A673 (cell line): ENCODE results near the gene TLX1.

Experiments
- EZH2 ChIP-seq: fragments of 200-600 bp; sonication (generic); IDR thresholded peaks from 2 replicates; pipeline ENCODE4 v1.6.1; 2017; ENCODE audit warnings: borderline replicate concordance, low read depth, mild to moderate bottlenecking, mixed read lengths, antibody characterized with exemption, low read length; ENCODE audit not compliant: poor library complexity, severe bottlenecking
- TF ChIP-seq, protein P1 (sequence below): fragments of 300-800, 200-600 bp; sonication (generic); conservative IDR thresholded peaks from 2 replicates; pipeline ENCODE4 v1.5.1; 2017; ENCODE audit warnings: low read depth, mild to moderate bottlenecking, antibody characterized with exemption, low read length, moderate library complexity, mixed read lengths

DNA sequence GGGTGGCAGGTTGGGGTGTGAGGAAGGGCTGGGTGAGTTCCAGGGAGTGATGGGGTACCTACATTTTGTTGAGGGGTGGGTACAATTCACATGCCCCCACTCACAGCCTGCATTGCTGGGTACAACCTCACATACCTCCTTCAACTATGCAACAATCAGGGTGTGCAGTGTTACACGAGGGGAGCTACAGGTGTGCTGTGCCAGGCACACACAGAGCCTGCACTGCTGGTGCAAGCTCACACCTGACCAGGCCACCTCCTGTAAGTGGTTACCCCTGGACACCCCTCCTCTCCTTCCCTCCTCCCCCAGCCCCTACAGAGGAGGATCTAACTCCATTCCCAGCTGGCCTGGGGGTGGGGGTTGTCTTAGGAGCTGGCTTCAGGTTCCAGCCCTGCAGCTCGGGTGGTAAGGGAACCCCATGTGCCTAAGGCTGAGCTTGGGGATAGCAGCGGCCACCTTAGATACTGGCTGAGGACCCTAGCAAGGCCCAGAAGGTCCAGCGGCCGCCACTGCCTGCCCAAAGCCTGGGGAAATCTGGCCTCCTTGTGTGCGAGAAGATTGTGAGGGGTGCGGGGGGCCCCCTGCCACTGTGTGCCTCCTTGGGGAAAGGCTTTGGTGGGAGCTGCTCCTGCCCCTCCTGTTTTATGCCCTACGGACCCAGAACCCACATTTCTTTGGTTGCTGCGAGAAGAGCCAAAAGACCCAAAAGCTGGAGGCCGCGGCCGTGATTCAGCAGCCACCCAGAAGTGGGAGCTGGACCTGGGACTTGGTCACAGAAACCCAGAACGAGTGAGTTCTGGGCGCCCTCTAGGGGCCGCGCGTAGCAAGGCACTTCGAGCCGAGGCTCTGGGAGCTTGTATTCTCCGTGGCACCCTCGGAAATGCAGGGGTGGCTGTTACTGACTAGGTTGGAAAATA lies 10.8 kb downstream of the TLX1 start:
- TF ChIP-seq, protein P1, sequence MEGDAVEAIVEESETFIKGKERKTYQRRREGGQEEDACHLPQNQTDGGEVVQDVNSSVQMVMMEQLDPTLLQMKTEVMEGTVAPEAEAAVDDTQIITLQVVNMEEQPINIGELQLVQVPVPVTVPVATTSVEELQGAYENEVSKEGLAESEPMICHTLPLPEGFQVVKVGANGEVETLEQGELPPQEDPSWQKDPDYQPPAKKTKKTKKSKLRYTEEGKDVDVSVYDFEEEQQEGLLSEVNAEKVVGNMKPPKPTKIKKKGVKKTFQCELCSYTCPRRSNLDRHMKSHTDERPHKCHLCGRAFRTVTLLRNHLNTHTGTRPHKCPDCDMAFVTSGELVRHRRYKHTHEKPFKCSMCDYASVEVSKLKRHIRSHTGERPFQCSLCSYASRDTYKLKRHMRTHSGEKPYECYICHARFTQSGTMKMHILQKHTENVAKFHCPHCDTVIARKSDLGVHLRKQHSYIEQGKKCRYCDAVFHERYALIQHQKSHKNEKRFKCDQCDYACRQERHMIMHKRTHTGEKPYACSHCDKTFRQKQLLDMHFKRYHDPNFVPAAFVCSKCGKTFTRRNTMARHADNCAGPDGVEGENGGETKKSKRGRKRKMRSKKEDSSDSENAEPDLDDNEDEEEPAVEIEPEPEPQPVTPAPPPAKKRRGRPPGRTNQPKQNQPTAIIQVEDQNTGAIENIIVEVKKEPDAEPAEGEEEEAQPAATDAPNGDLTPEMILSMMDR: peak; percentile 97
- no peak for TF ChIP-seq EZH2
